T-helper 22 cell (primary cell): ENCODE measurements around the gene SLX4IP.
A peak's percentile ranks its signal among the peaks of the same experiment; 100 is the strongest.
"Not testable (repeated sequence)": the region's sequence is repeated elsewhere in the genome, so short reads cannot be mapped to it uniquely, and the experiment has no call there.

Experiments
- DNase-seq: peaks from one replicate; pipeline ENCODE4 v3.0.0-alpha.2; 2020; ENCODE audit warnings: low read depth

The SLX4IP gene

DNA sequence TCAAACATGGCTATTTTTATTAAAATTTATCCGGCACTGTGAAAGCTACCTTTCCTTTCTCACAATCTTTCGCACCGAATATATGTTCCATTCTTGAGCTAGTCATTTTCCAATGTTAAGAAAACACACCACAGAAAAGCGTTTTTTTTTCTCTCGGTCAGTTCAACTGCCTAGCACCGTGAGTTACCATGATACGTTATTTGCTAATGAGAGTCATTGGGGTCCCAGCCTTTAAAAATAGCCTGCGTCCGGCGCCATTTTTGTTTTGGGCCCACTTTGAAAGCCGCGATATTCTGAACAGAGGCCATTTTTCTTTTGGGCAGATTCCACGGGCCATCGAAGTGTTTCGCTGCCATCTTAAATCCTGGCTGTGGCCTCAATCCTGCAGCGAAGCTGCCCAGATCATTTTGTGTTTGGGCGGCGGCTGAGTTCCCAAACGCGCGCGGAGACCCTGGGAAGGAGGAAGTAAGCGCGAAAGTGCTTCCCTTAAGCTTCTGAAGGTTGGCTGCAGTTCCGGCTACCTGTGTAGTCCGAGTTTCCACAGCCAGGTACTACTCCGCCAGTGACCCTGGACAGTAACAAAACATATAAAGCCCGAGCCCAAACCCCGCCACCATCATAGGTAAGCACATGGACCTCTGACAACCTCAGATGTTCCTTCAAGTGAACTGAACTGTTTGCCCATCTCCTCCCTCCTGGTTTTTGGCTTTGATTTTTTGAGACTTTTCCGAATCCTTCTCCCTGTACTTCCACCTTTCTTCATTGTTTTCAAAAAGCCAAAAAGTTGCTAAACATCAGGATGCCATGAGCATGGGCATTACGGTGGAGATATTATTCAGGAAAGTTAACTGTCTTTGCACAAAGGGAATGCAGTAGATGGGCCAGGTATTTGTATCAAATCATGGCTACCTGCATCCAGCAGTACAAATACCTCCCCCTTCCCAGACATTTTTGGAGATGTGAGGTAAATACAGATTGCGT, at the start of gene SLX4IP:
SLX4IP (plus strand) TSS at position 474 of the 981 bp plus-strand sequence. CDS start 22,900 bp downstream, outside the sequence.
- DNase-seq: peak; percentile 74

- DNase-seq: no peak
Observed at GRCh38 chr20:10385850-10386544, 49.1 kb upstream of the SLX4IP start.

GRCh38 chr20:10387686-10388085, 47.4 kb upstream of the SLX4IP start:
- DNase-seq: no peak

DNA sequence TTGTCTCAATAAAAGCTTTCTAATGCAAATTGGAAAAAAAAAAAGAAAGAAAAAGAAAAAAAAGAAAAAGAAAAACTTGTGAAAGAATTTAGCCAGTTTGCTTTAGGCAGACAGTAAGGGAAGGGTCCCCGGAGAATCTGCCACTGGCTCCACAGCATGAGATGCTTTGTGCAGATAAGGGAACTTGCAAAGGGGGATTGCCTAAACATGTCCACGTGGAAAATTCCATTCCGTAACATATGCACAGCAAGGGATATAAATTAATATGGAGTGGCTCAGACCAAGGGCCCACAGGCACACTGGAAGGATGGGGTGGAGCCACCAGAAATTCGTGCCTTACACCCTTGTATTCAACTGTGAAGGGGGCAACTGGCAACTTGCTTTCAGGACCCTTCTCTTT, 46.5 kb upstream of the SLX4IP start:
- DNase-seq: no peak

GRCh38 chr20:10390709-10391108, 44.4 kb upstream of the SLX4IP start:
- no peak for DNase-seq

DNA sequence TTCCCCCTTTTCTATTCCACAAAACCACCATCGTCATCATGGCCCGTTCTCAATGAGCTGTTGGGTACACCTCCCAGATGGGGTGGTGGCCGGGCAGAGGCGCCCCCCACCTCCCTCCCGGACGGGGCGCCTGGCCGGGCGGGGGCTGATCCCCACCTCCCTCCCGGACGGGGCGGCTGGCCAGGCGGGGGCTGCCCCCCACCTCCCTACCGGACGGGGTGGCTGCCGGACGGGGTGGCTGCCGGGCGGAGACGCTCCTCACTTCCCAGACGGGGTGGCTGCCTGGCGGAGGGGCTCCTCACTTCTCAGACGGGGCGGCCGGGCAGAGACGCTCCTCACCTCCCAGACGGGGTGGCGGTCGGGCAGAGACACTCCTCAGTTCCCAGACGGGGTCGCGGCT, 40.4 kb upstream of the SLX4IP start:
- DNase-seq: not testable (repeated sequence)

- no peak for DNase-seq
Observed at GRCh38 chr20:10398834-10399369, 36.2 kb upstream of the SLX4IP start.

DNA sequence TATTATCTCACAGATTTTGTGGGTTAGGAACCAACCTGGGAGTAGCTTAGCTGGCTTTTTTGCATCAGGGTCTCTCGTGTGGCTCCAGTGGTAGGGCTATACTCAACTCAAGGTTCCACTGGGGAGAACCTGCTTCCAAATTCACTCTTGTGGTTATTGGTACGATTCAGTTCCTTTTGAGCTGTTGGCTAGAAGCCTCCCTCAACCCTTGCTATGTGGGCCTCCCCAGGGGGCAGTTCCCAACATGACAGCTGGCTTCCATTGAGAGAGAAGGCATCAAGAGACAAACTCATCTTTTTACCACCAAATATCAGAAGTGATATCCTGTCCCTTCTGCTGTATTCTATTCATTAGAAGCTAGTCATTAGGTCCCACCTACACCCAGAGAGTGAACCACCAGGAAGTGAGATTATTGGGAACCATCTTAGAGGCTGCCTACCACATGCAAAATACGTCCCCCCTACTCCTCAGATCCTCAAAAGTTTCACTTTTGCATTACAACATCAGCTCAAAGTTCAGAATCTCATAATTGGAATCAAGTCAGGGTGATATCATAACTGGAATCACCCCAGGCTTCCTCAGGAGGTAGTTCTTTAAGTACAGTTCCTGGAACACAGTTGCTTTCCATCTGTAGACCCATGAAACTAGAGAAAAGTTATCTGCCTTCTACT, 32.0 kb upstream of the SLX4IP start:
- DNase-seq: no peak

GRCh38 chr20:10404023-10404628, 31.0 kb upstream of the SLX4IP start:
- no peak for DNase-seq

- no peak for DNase-seq
Observed at GRCh38 chr20:10404959-10405530, 30.1 kb upstream of the SLX4IP start.

DNA sequence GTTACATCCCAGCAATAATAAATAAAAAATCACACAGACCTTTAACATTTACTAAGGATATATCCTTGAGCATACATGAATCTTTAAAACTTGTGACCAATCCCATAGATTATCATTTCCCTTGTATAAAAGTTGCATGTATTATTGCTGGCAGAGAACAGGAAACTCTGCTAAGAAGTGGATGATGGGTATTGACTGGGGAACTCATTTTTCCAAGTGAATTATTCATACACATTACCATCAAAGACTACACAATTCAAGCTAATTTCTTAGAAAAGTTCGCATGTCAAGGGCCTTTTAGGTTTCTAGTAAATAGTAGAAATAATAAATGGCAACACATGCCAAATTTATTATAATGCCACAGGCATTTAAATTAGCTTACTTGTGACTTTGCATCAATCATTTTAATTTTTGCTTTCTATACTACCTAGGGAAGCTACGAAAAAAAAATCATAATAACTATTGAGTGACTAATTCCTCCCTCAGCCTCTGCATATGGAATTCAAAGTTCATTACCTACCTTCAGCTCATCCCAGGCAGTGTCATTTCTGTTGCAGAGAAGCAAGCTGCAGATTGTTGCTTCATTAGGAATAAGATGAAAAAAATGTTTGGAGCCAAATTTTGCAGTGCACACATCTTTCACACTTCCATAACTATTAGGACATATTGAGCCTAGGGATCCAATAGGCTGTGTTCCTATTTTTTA, 26.8 kb upstream of the SLX4IP start:
- no peak for DNase-seq

DNA sequence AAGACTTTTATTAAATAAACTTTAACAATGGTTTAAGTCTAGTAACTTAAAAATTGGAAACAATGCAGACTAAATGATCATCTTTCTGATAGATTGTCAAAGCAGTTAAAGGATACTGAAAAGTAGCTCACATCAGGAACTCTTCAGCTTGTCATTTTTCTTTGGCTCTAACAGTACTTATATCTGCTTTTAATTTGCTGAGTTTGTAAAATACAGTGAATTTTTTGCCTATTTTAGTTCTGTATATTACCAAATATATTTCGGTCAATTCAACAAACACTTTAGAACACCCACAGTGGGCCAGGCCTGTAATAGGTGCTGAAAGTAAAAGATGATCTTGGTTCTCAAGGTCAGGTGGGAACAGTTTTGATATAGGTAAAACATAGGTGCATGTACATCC, 23.4 kb upstream of the SLX4IP start:
- no peak for DNase-seq

- no peak for DNase-seq
Observed at GRCh38 chr20:10412591-10413408, 22.3 kb upstream of the SLX4IP start.

DNA sequence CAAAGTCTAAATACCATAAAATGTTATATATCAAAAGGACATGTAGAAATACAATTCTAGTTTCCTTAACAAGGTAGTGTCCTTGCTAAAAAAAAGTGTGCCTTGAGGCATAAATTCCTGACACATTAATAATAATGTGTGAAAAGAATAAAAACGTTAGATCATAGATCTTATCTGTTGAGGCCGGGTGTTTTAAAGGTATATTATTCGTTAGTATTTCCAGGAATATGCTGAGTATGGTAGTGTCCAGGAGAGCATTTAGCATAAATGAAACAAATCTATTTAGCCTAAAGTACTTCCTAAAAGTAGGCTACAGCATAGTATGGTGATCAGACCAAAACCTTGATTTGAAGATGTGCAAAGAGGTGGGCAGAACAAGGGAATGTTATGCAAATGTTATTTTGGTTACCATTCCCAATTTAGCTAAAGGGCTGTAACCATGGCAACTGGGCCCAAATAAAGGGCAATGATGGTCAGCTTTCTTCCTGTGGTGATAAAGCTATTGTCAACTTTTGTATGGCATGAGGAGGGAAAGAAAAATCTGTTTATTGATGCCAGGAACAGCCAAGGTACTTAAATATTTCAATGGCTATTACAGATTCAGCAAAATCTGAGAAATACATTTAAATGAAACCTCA, 20.0 kb upstream of the SLX4IP start:
- no peak for DNase-seq

DNA sequence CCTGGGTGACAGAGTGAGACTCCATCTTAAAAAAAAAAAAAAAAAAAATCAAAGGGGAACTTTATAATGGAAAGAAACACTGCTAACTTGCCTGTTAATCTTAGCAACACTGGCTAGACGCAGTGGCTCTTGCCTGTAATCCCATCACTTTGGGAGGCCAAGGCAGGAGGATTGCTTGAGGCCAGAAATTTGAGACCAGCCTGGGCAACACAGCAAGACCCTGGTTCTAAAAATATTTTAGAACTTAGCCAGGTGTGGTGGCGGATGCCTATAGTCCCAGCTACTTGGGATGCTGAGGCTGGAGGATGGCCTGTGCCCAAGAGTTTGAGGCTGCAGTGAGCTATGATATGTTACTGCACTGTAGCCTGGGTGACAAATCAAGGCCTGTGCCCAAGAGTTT, 17.9 kb upstream of the SLX4IP start:
- not testable (repeated sequence) for DNase-seq

DNA sequence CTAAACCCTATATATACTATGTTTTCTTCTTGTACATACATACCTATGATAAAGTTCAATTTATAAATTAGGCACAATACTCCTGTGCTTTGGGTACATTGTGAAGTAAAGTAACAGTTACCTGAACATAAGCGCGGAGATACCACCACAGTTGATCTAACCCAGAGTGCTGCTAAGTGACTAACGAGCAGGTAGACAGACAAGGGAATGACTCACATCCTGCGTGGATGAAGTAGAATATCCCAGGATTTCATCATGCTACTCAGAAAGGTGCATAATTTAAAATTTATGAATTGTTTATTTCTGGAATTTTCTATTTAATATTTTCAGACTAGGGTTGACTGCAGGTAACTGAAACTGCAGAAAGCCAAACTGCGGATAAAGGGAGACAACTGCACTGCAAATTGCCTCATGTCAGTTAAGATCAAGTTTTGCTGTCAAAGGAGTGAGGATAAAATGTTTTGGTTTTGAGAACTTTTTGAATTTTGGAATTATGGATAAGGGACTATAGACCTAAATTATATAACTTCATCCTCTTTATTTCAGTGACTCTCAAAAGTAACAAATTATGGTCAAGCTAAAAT, 15.5 kb upstream of the SLX4IP start:
- DNase-seq: no peak

- no peak for DNase-seq
Observed at GRCh38 chr20:10423735-10424134, 11.4 kb upstream of the SLX4IP start.

DNA sequence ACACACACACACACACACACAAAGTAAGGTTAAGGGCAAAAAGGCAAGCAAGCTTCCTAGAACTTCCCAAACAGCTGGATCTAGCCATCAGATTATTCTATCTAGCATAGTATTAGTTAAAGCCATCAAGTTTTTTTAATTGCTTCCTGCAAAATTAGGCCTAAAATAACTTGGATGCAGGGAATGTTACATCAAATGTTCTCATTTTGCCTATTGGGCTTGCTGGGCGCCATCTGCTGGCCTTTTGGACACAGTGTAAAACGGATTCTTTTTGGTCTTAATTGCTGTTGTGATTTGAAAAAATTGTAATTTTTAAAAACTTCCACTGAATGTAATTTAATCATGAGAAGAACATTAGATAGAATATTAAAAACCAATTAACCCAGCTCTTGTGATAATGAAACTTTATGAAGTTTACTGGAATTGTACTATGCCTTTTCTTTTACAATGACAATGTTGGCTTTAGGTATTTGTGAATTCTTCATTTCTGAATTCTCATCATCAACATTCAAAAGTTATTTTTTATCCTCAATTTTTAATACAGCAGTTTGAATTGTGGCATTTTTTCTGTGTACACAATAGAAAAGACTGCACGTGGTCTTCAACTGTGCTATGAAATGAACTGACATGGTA, 7.9 kb upstream of the SLX4IP start:
- DNase-seq: no peak

DNA sequence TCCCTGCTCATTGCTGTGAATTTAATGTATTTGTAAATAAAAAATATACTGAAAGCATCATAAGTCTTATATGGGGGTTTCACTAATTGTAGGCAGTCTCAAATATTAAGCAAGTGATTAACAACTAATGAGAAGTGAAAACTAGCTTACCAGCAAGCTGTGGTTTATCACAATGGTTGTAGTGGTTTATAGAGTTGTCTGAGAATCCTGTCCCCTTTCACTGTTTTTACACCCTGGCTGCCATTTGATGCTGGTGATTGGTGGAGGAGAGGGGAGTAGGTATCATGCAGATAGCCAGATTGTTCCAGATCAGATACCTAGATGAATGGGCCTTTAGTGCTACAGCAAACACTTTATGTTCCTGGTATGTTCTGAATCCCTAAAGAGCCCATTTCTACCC, 7.1 kb upstream of the SLX4IP start:
- no peak for DNase-seq
